Raji (cell line): ENCODE data around the gene PCDHB6.

ENCODE experiments used
- POLR2A ChIP-seq: IDR thresholded peaks from 2 replicates; pipeline ENCODE4 v1.6.1; 2011; ENCODE audit warnings: low read depth, low read length, control low read depth; ENCODE audit not compliant: insufficient read depth

The PCDHB6 gene

GRCh38 chr5:141149812-141150211 lies at the start of gene PCDHB6:
TSS of gene PCDHB6 (plus strand) at chr5:141150057. CDS start at chr5:141150258, 201 bp downstream.
- TF ChIP-seq POLR2A: no peak

- no peak for TF ChIP-seq POLR2A
Measured at GRCh38 chr5:141100243-141100805, 49.5 kb upstream of the PCDHB6 start, which contains the start of gene PCDHB3. TSS of gene PCDHB3 (plus strand) at chr5:141100473. CDS start at chr5:141100650, 177 bp downstream.

GRCh38 chr5:141101059-141101458 lies 48.8 kb upstream of the PCDHB6 start:
- TF ChIP-seq POLR2A: no peak

GRCh38 chr5:141105350-141105749 lies 44.5 kb upstream of the PCDHB6 start:
- TF ChIP-seq POLR2A: no peak

GRCh38 chr5:141119250-141119649 lies 30.6 kb upstream of the PCDHB6 start:
- no peak for TF ChIP-seq POLR2A

- TF ChIP-seq POLR2A: no peak
Measured at GRCh38 chr5:141121563-141121962, 28.3 kb upstream of the PCDHB6 start, which contains the start of gene PCDHB4. TSS of gene PCDHB4 (plus strand) at chr5:141121818. CDS start at chr5:141121999, 181 bp downstream.

- TF ChIP-seq POLR2A: no peak
Measured at GRCh38 chr5:141121985-141122384, 27.9 kb upstream of the PCDHB6 start.

GRCh38 chr5:141127305-141127704 lies 22.6 kb upstream of the PCDHB6 start:
- no peak for TF ChIP-seq POLR2A

GRCh38 chr5:141135030-141135717 lies 14.7 kb upstream of the PCDHB6 start, which contains the start of gene PCDHB5:
TSS of gene PCDHB5 (plus strand) at chr5:141135206. CDS start at chr5:141135435, 229 bp downstream.
- TF ChIP-seq POLR2A: no peak

GRCh38 chr5:141135718-141136266 lies 14.1 kb upstream of the PCDHB6 start:
- no peak for TF ChIP-seq POLR2A

- no peak for TF ChIP-seq POLR2A
Measured at GRCh38 chr5:141150224-141150992, 551 bp downstream of the PCDHB6 start.

- TF ChIP-seq POLR2A: no peak
Measured at GRCh38 chr5:141150993-141151325, 1.1 kb downstream of the PCDHB6 start.

- TF ChIP-seq POLR2A: no peak
Measured at GRCh38 chr5:141155540-141156374, 5.9 kb downstream of the PCDHB6 start.

- TF ChIP-seq POLR2A: no peak
Measured at GRCh38 chr5:141172381-141173204, 22.7 kb downstream of the PCDHB6 start, which contains the start of gene PCDHB7. TSS of gene PCDHB7 (plus strand) at chr5:141172644. CDS start at chr5:141172836, 192 bp downstream.
